Measurements from ENCODE around the gene PDP2. TPM values are rescaled to one million over a fixed set of nuclear protein-coding genes. Genes with fewer than 3 reads are reported as not detected.

Gene PDP2
- polyA plus RNA-seq, 1 donor from 2014 or later = 4.2 TPM

- Histone ChIP-seq H3K9ac (ENCODE audit: low read length) (no peak overlapping the region), H2AFZ (ENCODE audit: low read depth, low read length) (no peak overlapping the region), H3K36me3 (ENCODE audit: insufficient read depth, low read length) (no peaks in the 10 kb centered on the region), H3F3A (ENCODE audit: insufficient read depth, low read length, poor library complexity, severe bottlenecking) (no peaks in the 10 kb centered on the region), H3K4me3 (ENCODE audit: low read length) (peak overlapping the region; percentile 37), H3K9me2 (ENCODE audit: insufficient read depth, low read length) (no peaks in the 10 kb centered on the region), H3K9me3 (ENCODE audit: low read length) (no peaks in the 10 kb centered on the region), H3K27ac (ENCODE audit: low read length) (no peak overlapping the region), H4K20me1 (ENCODE audit: insufficient read depth) (no peaks in the 10 kb centered on the region), H3K4me2 (ENCODE audit: low read length) (no peak overlapping the region), H3K27me3 (ENCODE audit: insufficient read depth, low read depth, low read length) (peaks cover 35% of the 10 kb centered on the region), H3K79me2 (replicated peaks; ENCODE audit: insufficient read depth, low read length) (no peaks in the 10 kb centered on the region)
- TF ChIP-seq TAF1 (IDR thresholded peaks at IDR 0.05; ENCODE audit: low read depth) = no peak
- TF ChIP-seq CTCF (IDR thresholded peaks at IDR 0.05; ENCODE audit: poor library complexity, severe bottlenecking) = peak; percentile 42
Measured at GRCh38 chr16:66924527-66925321, 44.4 kb downstream of the PDP2 start.

GRCh38 chr16:66925322-66925840, 45.1 kb downstream of the PDP2 start, which contains the start of gene RRAD:
TSS of gene RRAD (minus strand) at chr16:66925535. CDS start at chr16:66925179, 356 bp downstream.
- no peaks in the 10 kb centered on the region for H3K9me2 ChIP-seq (ENCODE audit: insufficient read depth, low read length)
- TF ChIP-seq TAF1 (IDR thresholded peaks at IDR 0.05; ENCODE audit: low read depth) (no peak), REST (IDR thresholded peaks at IDR 0.05; ENCODE audit: borderline replicate concordance) (no peak), MXI1 (conservative IDR thresholded peaks at IDR 0.05; ENCODE audit: poor library complexity, severe bottlenecking) (no peak), CTCF (IDR thresholded peaks at IDR 0.05; ENCODE audit: poor library complexity, severe bottlenecking) (no peak), SMC3 (conservative IDR thresholded peaks at IDR 0.05; ENCODE audit: poor library complexity) (no peak), EZH2 (IDR thresholded peaks at IDR 0.05; ENCODE audit: borderline replicate concordance, insufficient read depth, low read length, poor library complexity, severe bottlenecking) (no peak), EP300 (conservative IDR thresholded peaks at IDR 0.05; ENCODE audit: poor library complexity, severe bottlenecking) (no peak), RAD21 (conservative IDR thresholded peaks at IDR 0.05) (no peak), POLR2AphosphoS5 (IDR thresholded peaks at IDR 0.05) (no peak)
- no peaks in the 10 kb centered on the region for H3F3A ChIP-seq (ENCODE audit: insufficient read depth, low read length, poor library complexity, severe bottlenecking)
- no peak within 1 kb of the TSS for H3K27ac ChIP-seq (ENCODE audit: low read length)
- no peaks in the 10 kb centered on the region for H3K9me3 ChIP-seq (ENCODE audit: low read length)
- H3K4me3 ChIP-seq (ENCODE audit: low read length) = peak within 1 kb of the TSS; percentile 46
- H3K4me2 ChIP-seq (ENCODE audit: low read length) = no peak within 1 kb of the TSS
- no peaks in the 10 kb centered on the region for H3K36me3 ChIP-seq (ENCODE audit: insufficient read depth, low read length)
- H3K79me2 ChIP-seq (replicated peaks; ENCODE audit: insufficient read depth, low read length) = no peaks in the 10 kb centered on the region
- peak within 1 kb of the TSS; percentile 13 for H3K9ac ChIP-seq (ENCODE audit: low read length)
- peaks cover 35% of the 10 kb centered on the region for H3K27me3 ChIP-seq (ENCODE audit: insufficient read depth, low read depth, low read length)
- no peaks in the 10 kb centered on the region for H4K20me1 ChIP-seq (ENCODE audit: insufficient read depth)
- no peak within 1 kb of the TSS for H2AFZ ChIP-seq (ENCODE audit: low read depth, low read length)
